Stimulated activated CD8-positive, alpha-beta memory T cell treated with anti-CD3 and anti-CD28 coated beads, Interleukin-4, amount 100 ng/mL, for 1 hour (primary cell): ENCODE results near the gene METTL5.

Source experiments
- DNase-seq, 2 donors: peaks; one replicate each; pipeline ENCODE4 v3.0.0-alpha.2; 2020; ENCODE audit warnings: low read depth in 2 of 2, low spot score in 1 of 2

METTL5 gene

DNA sequence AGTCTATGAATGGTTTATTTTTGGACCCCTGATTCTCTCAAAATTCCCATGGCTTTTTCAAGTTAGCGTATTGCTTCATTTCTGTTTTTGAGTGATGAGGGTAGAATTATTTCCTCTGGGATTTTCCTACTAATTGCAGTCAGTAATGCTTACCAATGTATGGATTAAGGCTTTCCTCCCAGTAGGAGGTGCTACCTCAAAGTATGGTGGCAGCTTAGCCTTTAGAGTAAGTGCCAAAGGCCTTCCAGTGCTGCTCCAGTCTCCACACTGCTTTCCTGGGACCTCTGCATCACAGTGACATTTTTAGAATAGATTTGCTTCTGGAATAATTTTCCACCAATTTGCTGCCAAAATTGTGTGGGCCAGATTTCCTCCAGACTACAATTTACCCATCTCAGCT lies 42.2 kb downstream of the METTL5 start:
- DNase-seq: no peak

DNA sequence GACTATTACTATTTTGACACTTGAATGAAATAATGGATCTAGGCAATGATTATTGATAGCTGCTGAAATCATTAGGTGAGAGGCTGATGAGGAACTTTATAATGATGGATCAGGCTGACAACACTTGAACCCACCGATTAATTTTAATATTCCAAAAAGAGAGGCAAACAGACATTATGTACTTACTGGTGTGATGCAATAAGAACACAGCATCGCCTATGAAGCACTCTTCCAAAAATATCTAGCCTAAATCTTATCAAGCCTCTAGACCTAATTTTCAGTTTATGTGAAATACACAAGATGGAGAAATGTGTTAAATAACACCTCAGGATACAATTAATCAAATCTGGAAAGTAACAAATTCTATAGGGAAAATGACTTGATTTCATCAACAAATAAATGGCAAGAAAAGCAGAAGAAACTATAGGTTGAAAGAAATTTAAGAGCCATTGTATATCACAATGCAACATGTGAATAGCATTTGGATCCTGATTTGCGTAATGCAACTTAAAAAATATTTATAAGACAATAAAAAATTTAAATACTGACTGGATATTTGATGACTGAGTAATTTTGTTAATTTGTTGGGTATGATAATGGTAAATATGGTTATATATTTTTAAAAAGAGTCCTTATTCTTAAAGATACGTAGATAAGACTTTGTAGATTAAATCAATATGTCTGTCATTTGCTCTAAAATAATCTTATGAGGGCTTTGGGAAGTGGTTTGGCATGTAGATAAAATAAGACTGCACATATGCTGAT lies 43.3 kb downstream of the METTL5 start:
- DNase-seq: no peak

DNA sequence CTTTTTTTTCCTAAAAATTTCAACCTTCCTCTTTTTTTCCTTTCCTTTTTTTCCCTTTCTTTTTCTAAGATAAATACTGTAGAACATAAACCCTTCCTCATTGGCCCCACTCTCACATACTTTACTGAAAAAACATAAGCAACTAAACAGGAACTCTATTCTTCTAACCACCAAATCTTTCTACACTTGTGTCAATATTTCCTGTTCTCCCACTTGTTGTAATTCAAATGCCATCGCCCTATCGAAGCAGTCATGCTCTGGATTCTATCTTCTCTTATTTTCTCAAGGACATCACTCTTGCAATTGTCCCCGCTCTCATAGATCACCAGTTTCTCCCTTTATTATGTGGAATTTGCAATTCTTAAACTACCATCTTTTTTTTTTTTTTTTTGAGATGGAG lies 46.3 kb downstream of the METTL5 start:
- DNase-seq: no peak

DNA sequence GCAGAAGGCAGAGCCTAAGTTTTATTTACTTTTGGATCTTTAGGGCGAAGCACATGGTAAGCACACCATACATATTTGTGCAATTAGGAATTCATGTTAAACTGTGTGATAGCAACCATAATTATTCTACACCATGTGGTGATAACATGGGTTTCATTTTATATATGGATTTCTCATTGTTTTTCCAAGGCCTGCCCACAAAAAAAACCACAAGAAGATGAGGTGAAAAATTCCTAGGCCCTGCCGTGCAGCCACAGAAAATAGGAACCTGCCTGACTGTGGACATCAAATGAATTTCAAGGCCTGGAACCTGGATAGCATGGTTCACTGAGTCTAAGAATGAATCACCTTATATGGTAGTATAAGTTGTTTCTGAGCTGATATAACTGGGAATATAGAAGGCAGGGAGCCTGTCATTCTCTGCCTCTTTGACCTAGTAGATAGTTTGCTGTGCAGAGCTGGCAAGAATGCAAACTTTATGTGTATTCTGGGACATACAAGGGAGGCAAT lies 48.4 kb downstream of the METTL5 start:
- DNase-seq: no peak

DNA sequence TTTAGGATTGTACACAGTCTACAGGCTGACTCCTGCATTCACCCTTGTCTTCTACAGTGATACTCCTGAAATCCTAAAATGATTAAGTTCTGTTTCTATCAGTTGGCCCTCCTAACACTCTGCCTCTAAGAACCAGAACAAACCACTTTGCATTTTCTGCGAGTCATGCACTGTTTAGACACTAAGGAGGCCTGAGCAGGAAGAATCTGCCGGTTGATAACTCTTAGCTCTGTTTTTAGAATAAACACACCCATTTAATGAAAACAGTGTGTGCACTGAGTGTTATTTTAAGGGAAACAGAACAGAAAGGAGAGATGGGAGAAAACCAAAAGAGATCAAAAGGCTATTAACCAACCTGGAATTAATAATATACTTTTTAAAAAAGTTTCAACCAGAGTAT lies 48.9 kb downstream of the METTL5 start:
- DNase-seq: no peak

DNA sequence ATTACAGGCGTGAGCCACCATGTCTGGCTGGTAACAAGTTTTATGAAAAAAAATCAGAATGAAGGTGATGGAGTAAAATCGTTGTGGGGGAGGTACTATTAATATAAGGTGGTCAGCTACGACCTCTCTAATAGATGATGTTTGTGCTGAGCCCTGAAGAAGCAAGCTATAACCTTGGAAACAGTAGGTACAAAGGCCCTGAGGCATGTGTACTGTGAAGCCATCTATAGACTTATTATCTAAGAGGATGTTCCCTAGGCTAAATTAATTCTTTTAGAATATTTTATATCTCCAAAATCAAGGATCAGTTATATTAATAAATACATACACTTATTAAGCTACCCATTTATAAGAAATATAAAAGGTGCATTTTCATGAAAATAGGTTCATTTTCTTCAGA lies 49.4 kb downstream of the METTL5 start:
- no peak for DNase-seq

DNA sequence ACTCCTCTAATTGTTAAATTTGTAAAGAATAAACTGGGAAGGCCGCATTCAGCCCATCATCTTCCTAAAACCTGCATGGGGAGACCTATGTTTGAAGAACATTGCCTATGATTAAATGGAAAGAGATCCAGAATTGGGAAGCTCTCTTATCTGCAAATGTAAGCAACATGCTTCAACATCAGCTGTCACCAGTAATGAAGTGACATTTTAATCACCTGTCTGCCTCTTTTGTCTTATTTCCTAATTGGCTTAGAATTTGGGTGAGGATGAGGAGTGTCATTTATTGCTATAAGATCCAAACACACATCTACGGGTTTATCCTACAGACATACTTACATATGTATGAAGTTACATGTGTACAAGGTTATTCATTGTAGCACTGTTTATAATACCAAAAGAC lies 52.1 kb downstream of the METTL5 start:
- DNase-seq: no peak

DNA sequence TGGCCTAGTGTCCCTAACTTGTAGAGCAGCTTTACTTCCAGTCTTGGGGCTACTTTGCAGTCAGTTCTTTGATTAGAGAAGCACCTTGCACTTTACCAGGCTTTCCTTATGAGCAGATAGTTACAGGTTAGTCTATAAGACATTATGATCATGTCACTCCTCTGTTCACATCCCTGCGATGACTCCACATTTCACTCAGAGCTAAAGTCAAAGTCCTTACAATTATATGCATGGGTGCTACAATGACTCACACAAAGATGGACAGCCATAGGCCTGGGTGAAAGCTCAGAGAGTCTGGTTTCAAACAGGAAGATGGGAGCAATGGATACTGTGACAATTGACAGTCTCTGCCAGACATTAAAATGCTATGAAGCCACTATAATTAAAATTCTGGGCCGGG lies 53.1 kb downstream of the METTL5 start:
- no peak for DNase-seq

DNA sequence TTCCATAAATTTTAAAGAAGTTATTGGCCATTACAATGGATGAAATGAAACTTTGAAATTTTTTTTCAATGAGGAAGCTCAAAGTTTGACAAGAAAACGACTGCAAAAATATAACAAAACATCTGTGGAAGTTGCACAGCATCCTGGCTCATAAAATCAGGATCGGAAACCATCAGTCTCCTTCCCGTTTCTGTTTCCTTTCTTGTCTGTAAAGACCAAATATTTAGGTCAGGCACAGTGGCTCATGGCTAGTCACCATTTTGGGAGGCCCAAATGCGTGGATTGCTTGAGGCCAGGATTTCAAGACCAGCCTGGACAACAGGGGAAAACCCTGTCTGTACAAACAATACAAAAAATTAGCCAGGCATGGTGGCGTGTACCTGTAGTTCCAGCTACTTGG lies 53.7 kb downstream of the METTL5 start:
- DNase-seq: no peak

DNA sequence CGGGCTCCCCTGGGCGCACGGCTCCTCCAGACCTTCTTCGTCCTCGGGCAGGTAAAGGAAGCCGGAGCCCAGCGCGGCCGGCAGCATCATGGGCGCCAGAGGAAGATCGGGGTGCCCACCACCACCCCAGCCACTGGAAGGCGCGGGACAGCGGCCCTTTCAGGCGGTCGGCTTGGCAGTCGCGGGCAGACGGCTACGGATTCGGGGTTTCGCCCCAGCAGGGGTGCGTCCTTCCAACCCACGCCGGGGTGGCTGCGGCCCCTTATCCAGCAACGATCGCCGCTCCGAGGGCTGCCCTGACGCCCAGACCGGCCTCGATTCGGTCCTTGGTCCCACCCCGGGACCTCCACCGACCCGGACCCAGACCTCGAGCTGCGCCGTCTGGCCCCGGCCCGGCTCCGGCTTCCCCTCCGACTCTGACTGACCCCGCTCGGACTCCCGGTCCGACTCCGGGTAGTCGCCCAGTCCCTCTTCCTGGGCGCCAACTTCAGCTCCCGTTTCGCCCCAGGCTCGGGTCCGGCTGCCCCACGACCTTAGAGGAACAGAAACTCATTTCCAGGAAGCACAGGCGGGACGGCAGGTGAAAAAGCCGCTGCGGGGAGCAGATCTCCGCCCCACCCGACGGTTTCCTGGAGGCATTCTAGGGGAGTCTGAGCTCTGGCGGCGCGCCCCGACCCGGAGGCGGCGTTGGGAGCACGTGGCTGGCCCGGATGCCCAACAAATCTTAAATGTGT lies 56.3 kb downstream of the METTL5 start:
- DNase-seq: no peak

DNA sequence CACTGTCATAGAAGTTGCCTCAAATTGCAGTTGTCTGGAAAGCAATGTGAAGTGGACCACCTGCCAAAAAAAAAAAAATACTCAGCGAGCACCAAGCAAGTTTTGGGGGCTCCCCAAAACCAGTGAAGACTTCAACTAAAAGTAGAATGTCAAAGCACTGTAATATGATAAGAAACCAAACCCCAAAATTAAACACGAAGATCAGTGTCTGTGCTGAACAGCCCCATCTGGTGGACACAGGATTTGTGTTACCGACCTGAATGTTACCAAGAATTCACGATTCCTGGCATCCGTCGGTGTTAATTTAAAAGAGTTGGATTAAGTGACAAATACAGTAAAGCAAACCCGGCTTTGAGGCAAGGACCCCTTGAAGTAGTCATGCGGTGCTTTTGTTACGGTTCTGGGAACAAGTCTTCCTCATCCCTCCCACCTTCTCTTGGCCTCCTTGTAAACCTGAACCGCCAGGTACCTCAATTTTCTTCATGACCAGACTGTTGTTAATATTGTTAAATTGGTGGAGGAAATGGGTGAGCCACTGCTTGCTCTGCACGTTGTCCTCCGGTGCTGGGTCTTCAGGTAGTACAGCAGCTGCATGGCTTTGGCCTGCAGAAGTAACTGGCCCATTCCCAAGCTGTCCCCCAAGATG lies 57.3 kb downstream of the METTL5 start:
- peak in 1 of 2 donors; percentile 35 for DNase-seq

DNA sequence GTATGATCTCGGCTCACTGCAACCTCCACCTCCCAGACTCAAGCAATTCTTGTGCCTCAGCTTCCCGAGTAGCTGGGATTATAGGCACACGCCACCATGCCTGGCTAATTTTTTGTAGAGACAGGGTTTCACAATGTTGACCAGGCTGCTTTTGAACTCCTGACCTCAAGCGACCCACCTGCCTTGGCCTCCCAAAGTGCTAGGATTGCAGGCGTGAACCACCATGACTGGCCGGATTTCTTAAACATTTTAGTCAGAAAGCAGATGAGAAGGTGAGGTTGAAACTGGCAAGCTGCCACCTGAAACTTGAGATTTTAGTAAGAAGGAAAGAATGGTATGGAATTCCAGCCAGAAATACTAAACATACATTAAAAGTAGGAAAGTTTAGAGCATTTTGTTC lies 59.2 kb downstream of the METTL5 start:
- DNase-seq: no peak

DNA sequence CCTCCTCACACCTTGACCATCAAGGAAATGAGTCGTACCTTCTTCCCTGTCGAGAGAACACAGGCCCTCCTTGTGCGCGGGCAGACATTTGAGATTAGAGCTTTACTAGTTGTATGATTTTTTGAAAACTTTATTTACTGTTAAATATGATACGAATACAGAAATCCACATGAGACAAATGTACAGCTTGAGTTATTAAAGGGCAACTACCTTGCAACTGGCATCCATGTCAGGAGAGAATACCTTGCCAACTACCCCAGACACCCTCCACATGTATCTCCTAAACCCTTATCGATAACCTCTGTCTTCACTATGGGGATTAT lies 62.8 kb downstream of the METTL5 start:
- no peak for DNase-seq
